ENCODE results near the gene PTPRZ1.

Gene PTPRZ1

GRCh38 chr7:121901026-121901425, 28.1 kb downstream of the PTPRZ1 start:
- DNase-seq, result no peak

DNA sequence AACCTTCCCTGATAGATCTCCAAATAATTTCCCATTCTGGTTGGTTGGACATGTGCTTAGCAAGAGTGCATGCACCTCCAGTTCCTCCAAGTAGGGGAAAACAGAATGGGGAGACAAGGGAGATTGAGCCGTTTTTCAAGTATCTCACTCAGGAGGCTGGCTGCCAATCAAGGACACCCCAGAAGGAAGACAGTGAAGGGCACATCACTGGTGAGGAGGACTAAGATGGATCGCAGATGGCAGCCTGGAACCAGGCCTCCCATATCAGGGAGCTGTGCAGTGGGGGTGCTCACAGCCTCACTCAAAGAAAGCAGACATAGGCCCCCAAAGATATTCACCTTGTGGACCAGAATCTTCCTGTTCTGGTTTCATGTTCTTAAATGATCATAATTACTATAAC, 31.2 kb downstream of the PTPRZ1 start:
- DNase-seq, result no peak

DNA sequence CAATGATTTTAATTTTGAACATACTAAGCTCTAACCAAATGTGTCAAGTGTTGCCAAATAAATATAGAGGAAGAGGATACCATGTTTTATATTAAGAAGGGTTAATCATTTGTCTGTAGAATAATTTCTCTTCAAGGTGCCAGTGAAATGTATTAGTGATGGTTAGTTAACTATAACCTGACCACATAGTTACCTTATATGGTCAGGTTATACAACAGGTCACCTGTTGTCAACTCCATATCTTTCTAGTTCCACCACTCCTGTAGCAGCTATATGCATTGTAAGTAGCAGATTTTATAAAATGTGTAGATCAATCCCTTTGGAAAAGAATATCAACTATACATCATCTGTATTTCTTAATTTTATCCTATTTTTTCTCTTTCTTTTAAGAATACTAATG, 35.1 kb downstream of the PTPRZ1 start:
- no peak for DNase-seq

GRCh38 chr7:121909716-121910345, 36.9 kb downstream of the PTPRZ1 start:
- DNase-seq, result no peak

GRCh38 chr7:121913947-121914675, 41.1 kb downstream of the PTPRZ1 start:
- DNase-seq, result no peak

GRCh38 chr7:121914676-121915279, 41.8 kb downstream of the PTPRZ1 start:
- no peak for DNase-seq

DNA sequence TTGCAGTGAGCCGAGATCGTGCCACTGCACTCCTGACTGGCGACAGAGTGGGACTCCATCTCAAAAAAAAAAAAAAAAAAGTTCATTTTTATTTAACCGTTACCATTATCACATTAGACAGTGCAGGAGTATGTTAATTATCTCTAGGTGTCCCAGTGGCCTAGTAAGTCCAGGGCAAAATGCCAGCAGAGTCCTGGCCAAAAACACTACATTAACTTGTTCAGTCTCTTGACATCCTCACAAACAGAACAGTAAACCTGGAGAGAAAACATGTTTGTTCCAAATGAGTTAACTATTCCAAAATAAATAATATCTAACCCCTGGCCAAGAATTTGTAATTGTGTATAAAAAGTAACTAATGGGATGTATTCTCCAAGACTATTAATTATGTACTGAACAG, 43.2 kb downstream of the PTPRZ1 start:
- DNase-seq, result no peak

GRCh38 chr7:121919986-121920385, 47.0 kb downstream of the PTPRZ1 start:
- DNase-seq, result no peak

DNA sequence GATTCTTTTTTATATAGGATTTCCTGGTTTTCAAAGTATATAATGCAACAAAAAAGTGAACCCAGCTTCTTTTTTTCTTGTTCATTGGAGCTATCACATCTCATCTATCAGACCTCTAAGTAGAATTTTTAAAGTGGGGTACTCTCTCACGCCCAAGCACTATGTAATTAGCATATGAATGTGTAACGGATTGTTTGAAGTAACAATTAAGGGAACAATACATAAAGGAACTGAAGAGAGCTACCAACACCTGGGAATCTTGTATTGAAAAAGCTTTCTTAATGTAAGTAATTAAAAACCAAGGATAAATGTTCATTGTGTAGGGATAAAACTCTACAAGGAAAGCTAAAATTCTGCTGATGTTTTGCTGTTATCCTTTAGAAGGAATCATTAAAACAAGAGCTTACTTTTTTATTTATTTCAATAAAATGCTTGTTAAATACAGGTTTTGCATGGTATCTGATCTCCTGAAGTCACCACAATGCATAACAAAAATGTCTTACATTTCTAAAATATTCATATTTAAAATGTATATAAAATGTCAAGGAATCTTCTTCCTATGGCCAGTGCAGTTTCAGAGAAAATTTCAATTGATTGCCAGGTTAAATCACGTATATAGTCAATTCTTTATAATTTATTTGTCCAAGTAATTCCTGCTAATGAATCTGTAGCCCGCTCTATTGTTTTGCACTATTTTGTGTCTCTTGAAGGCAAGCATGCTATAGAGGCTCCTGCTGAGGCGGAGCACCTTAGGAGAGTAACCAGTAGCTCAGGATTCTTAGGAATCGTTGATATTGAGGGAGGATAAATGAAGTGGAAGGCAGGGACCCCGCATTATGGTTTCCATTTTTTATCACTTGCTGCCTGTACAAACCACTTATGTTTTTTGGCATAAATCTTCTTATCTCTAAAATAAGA, 51.6 kb downstream of the PTPRZ1 start:
- no peak for DNase-seq

- DNase-seq, result no peak
Measured at GRCh38 chr7:121931149-121931902, 58.4 kb downstream of the PTPRZ1 start.

GRCh38 chr7:121932768-121933167, 59.8 kb downstream of the PTPRZ1 start:
- DNase-seq, result no peak

DNA sequence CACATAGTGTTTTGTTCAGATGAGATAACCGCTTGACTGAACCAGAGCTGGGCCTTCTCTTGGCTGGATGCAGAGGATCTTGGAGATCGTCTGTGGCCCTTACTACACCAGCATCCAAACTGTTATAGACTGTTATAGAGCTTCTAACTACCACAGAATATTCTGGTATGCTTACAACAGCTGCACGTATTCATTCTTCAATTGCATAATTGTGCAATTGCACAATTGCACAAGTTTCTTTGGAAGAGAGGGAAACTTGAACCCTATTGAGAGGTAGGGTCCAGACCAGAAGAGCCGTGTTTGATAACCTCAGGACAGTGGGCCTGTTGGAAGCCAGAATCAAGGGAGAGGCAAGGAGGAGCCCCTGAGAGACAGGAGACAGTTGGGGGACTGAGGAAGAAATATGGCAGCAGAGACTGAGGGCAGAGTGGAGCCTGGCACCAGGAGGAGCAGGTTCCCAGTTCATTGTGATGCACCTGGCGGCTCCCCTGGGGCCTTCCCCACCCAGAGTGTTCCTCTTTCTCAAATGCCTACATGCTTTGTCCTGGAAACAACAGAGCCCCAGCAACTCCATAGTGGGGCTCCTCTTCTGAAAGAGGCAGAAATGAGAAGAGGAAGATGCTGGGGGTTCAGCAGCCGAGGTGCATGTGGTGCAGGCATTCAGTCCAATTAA, 64.1 kb downstream of the PTPRZ1 start:
- DNase-seq, result no peak

DNA sequence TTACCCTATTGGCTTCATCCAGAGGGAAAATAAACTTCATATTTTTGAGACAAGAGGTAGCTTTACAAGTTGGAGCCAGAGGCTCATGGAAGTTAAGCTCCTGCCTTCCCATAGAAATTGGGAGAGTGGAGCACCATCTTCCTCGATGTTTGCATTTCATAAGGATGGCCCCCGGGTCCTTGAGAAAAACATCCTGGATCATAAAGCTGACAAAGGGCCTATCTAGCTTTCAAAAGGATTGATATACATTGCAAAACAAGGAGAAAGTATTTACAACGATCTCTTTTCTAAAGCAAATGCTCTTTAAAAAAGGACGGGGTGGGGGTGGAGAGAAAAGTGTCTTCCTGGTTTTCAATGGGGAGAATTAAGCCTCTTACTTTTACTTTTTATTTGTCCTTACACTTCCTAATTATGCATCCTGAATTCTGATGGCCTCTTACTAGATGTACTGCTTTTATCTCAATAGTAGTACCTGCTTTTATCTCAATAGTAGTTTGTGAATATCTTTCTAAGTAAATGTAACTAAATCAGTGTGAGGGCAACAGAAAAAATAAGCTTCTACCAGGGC, 65.6 kb downstream of the PTPRZ1 start:
- DNase-seq, result no peak

- DNase-seq, result no peak
Measured at GRCh38 chr7:121940918-121941317, 68.0 kb downstream of the PTPRZ1 start.

DNA sequence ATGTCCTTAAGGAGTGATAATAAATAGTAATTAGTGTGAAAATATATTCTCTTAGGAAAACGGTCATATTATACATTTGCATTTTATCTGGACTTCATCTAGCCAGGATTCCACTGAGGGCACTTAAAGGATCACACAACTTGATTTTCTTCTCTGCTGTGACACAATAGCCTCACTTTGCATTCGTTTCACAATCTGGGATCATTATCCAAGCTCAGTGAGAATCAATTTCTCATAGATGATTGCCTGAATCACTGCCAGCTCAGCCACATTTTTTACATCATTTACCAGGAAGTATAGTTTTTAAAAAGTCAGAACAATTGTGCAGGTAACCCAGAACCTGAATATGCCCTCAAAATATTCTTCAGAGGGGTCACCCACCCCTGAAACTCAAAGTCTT, 68.9 kb downstream of the PTPRZ1 start:
- no peak for DNase-seq

DNA sequence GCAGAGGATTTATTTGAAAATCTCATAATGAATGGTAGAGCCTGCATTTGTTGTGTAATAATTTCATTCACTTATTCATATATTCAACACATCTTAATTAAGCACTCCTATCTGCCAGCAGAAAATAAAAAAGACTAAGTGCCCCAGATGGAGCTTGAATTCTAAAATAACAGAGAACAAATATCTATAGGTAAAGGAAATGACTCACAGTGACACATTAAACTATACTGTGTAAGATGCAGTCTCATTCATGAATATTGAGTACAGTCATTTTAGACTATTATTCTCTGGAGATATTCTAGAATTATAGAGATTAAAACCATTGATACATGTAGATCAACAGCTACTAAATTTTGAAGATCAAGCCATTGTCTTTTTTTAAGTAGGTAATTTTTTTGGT, 72.1 kb downstream of the PTPRZ1 start:
- no peak for DNase-seq

DNA sequence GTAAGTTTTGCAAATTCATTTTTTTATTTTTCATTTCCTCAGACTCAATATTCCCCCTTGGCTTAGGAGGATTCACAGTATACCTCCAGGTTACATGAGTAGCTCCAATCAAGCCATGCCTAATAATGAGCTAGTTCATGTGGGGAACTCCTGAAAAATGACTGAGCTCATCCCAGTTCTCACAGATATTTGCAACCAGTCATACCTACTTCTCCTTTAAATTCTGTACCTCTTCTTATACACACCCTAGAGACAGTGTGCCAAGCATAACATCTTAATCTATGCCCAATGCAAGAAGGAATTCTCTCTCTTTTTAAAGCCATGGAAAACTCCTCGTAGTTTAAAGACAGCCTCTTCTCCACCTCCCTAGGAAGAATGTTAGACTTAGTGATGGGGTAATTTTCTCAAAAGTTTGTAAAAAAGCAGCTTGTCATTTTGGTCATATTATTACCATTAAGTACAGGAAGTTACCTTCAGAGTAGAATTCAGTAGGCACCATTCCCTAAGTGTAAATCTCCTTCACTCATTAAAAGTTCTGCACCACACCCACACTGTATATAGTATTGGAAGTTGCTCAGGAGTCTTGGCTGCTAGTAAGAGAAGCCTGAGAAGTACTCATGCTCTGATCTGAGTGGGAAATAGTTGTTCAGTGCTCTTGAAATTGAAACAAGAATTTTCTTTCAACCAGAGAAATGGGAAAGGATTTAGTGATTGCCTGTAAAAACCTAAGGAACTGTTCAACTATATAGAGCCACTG, 72.7 kb downstream of the PTPRZ1 start:
- DNase-seq, result no peak

GRCh38 chr7:121953164-121953563, 80.2 kb downstream of the PTPRZ1 start:
- no peak for DNase-seq

GRCh38 chr7:121953601-121954000, 80.6 kb downstream of the PTPRZ1 start:
- DNase-seq, result no peak

- DNase-seq, result no peak
Measured at GRCh38 chr7:121954803-121955202, 81.8 kb downstream of the PTPRZ1 start.

DNA sequence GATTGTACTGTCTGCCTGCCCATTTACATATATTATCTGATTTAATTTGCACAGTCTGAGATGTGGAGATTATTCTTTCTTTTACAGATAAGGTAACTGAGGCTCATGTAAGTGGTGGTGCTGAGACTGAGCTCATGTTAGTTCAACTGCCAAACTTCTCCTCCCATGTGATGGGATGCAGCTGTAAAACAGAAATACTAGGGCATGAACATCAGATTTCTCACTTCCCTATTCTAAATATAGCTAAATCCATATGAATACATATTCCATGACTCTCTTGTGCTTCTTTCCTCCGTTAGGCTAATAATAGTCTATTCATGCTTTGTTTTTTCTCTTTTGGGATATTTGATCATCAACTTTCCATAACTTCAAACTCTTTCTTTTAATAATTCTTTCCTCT, 84.7 kb downstream of the PTPRZ1 start:
- DNase-seq, result no peak
